Activated CD4-positive, CD25-positive, alpha-beta regulatory T cell treated with anti-CD3 and anti-CD28 coated beads, Interleukin-2, amount 50 U/mL, for 72 hours (primary cell): ENCODE results near the gene PLPP3.

Experiments
- DNase-seq: peaks from one replicate; pipeline ENCODE4 v3.0.0; 2021

PLPP3 gene

DNA sequence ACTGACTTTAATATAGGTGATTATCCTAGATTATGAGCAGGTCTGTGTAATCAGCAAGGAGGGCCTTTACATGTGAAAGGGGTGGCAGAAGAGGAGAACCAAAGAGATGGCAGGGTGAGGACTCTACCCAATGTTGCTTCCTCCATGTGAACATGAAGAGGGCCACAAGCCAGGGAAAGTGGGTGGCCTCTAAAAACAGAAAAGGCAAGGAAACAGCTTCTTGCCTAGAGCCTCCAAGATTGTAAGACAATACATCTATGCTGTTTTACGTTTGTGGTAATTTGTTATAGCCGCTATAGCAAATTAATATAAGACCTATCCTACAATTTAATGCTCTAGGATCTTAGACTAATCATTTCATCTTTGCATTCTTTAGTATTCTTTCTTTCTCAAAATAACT lies 85.5 kb downstream of the PLPP3 start:
- DNase-seq = no peak

DNA sequence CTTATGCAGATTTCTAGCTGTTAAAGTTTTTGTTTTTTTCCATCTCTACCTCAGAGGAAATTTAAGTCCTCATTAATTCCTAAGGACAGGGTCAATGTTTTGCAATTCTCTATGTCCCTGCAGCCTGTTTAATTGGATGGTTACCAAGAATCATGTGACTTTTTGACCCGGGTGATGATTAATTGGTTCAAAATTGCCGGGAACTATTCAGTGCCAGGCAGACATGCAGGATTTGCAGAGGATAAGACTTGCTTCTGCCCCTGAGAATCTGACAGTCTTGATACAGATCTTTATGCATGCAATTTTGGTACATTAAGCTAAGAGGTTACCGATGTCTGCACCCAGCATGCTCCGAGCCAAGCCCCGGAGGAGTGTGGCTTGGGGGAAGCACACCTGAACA lies 87.9 kb downstream of the PLPP3 start:
- DNase-seq = no peak

DNA sequence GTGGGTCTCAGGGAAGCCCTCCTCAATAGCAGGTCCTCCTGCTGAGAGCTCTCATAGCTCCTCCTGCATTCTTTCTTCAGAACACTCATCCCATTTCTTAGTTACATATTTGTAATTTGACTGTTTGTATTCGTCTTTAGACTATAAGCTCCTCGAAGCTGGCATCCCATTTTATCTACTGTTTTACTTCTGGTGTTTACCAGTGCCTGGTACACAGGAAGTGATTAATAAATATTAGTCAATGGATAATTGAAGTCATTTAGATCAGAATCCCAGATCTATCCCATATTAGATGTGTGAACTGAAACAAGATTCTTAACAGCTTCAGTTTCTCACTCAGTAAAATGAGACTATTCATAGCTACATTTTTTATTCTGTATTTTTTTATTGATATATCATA lies 88.7 kb downstream of the PLPP3 start:
- no peak for DNase-seq

DNA sequence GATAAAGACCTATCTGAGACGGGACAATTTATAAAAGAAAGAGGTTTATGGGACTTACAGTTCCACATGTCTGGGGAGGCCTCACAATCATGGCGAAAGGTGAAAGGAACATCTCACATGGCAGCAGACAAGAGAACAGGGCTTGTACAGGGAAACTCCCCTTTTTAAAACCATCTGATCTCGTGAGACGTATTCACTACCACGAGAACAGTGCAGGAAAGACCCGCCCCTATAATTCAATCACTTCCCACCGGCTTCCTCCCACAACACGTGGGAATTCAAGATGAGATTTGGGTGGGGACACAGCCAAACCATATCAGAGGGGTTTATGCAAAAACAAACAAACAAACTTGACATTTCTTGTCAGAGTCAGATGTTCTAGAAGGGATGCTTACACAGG lies 89.7 kb downstream of the PLPP3 start:
- no peak for DNase-seq

DNA sequence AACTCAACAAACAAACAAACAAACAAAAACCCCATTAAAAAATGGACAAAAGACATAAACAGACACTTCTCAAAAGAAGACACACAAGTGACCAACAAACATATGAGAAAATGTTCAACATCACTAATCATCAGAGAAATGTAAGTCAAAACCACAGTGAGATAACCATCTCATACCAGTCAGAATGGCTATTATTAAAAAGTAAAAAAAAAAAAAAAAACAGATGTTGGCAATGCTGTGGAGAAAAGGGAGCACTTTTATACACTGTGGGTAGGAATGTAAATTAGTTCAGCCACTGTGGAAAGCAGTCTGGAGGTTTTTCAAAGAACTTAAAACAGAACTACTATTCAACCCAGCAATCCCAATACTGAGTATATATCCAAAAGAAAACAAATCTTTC lies 94.7 kb downstream of the PLPP3 start:
- DNase-seq = no peak

- DNase-seq = no peak
Observed at GRCh38 chr1:56483104-56483503, 96.3 kb downstream of the PLPP3 start.

- no peak for DNase-seq
Observed at GRCh38 chr1:56482486-56482885, 96.9 kb downstream of the PLPP3 start.

- DNase-seq = no peak
Observed at GRCh38 chr1:56481140-56481694, 98.1 kb downstream of the PLPP3 start.

- DNase-seq = no peak
Observed at GRCh38 chr1:56478734-56479133, 100.6 kb downstream of the PLPP3 start.

- no peak for DNase-seq
Observed at GRCh38 chr1:56477164-56478111, 101.9 kb downstream of the PLPP3 start.

- DNase-seq = no peak
Observed at GRCh38 chr1:56473582-56474270, 105.6 kb downstream of the PLPP3 start.

DNA sequence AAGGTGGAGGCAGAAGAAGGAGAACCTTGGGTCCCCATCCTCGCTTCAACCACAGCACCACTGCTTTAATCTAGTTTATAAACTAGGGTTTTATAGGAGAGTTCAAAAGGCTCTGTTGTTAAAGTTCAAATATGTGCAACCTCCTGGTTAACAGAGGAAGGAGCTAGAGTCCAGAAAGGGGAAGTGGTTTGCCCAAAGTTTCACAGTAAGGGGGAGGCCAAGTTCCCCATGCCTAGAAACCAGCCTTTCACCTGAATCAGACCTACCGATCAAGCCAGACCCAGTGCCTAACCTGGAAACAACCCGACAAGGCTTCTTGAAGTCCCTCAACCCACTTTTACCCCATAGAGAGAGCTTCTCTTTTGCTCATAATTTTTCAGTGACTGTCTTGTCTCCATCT lies 106.5 kb downstream of the PLPP3 start:
- DNase-seq = no peak

DNA sequence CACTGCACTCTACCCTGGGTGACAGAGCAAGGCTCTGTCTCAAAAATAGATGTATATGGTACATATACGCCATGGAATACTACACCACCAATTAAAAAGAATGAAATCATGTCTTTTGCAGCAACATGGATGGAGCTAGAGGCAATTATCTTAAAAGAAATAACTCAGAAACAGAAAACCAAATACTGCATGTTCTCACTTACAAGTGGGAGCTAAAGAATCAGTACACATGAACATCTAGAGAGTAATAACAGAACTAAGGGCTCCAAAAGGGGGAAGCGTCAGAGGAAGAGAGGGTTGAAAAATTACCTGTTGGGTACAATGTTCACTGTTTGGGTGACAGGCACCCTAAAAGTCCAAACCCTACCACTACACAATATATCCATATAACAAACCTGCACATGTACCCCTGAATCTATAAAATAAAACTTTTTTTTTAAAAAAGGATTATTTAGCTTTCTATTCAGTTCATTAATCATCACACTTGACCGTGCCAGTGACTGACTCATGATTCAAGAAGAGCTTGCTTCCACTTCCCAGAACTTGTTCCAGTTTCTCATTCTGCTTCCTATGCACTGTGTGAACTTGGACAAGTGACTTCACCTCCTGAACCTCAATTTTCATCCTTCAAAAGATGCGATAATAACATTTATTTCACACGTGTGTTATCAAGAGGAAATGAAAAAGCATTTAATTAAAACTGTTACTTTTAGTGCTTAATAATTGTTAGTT lies 109.6 kb downstream of the PLPP3 start:
- no peak for DNase-seq

DNA sequence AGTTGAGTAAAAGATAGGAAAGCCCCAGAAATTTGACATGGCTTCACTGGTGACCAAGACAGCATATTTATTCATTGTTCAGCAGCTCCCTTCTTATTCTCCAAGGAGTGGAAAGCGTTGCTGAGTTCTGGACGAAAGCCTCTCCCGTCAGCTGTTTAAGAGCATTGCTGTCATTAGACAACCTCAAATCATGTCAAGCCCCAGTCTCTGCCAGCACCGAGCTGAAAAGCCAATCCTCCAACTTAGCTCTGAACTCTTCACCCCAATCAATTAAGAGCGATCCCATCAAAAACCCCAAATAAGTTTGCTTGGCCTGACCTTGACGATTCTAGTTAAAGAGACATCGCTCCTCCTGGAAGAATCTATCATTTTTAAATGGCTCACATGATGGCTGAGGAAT lies 110.8 kb downstream of the PLPP3 start:
- DNase-seq = no peak

DNA sequence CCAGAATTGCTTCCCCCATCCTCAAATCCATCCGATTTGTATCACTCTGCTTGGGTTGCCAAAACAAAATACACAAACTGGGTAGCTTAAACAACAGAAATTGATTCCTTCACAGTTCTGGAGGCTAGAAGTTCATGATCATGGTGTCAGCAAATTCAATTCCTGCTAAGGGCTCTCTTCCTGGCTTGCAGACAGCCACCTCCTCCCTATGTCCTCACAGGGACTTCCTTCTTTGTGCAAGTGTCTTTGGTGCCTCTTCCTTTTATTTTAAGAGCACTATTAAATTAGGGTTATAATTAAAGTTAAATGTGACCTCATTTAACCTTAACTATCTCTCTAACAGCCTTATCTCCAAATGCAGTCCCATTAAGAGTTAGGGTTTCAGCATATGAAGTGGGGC lies 112.8 kb downstream of the PLPP3 start:
- DNase-seq = no peak

- no peak for DNase-seq
Observed at GRCh38 chr1:56464294-56464693, 115.1 kb downstream of the PLPP3 start.

GRCh38 chr1:56463376-56463775 lies 116.0 kb downstream of the PLPP3 start:
- DNase-seq = no peak

DNA sequence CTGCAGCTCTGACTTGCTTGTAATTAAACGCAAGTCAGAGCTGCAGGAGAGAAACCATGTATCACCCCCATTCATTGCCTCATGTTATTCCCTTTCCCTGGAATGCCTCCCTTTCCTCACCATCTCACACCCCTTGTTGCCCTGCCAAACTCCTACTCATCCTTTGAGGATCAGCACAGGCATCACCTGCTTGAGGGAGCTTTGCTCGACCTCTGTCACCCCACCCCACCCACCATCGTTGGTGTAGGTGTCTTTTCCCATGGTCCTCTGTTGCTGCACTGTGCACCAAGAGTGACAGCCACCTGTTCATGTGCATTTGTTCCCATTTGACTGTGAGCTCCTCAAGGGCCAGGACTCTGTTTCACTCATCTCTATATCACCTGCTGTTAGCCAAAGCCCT lies 117.2 kb downstream of the PLPP3 start:
- no peak for DNase-seq

DNA sequence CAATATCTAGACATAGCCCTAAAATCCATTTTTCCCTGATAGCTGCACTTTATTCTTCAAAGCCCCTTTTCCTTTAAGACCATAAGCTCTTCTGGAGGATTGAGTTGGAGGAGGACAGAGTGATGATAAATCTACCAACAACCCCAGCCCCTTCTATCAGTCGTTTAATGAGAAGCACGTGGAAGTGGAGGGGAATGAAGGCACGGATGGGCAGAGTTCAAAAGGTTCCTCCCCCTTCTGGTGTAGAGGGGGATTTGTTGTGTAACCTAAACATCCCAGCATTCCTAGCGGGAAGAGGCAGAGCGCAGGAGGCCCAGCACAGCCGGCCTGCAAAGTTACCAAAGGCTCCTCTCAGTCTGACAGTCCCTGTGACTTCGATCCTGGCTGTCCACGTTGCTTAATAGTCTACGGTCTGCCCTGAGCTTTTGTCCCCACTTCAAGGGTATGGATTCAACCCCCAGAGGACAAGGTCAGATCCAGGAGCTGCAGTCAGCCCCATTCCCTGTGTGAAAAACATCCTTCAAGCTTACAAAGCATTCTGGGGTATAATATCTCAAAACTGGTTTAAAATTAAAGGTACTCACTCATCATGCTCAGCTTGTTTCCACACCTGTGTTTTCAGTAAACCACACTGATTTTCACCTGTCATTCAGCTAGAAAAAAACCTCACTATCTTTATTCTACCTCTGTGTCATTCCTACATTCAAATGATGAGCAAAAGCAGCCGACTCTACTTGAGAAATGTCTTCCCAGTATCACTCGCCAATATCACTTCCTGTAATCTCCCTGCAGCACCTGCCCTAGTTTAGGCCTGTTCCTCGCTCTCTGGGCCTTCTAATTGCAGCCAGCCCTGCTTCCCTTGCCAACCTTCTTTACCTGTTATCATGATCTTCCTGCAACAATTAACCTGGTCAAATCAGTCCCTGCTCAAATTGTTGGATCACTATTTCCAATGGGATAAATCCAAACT lies 117.9 kb downstream of the PLPP3 start:
- DNase-seq = no peak

DNA sequence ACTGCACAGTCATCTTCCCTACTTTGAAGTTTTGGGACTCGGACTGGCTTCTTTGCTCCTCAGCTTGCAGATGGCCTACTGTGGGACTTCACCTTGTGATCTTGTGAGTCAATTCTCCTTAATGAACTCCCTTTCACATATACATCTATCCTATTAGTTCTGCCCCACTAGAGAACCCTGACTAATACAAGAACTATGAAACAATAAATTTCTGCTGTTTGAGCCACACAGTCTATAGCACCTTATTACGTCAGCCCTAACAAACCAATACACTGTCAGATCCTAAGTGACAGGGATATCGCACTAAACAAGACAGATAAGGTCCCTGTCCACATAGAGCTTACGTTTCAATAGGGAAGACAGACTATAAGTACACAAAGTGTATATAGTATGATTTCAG lies 120.1 kb downstream of the PLPP3 start:
- DNase-seq = no peak

DNA sequence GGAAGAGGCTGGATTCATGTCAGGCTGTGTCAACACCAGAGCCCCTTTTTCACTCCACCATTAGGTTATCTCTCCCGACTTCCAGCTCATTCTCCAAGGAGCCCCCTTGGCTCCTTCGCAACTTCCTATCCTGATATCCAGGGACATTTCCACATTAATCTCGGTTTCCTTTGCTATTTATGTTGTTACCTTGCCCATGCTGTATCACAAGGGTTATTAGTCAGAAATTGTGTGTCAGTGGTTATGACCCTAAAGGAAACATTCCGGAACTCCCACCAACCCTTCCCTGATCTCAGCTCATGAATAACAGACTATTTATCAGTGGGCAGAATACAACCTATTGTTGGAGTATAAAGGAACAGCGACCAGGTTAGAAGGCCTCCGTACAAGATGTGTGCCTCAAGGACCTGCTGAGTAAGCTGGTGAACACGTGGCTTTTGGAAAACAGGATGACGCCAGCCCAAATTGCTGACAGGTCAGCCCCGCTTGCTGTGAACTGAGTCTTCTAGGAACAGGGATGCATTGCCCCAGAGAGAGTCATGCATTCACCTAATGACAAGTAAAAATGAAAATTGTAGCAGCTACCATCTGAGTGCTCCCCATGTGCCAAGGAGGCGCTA lies 121.5 kb downstream of the PLPP3 start:
- no peak for DNase-seq
